Ascending aorta (tissue), 2 donors: ENCODE measurements around the gene SLIT3. TPM values are rescaled to one million over a fixed set of nuclear protein-coding genes. Genes with fewer than 3 reads are reported as not detected.
A peak's percentile ranks its signal among the peaks of the same experiment; 100 is the strongest.

Experiments
- DNase-seq, 2 donors: peaks; one replicate each; pipeline ENCODE4 v3.0.0-alpha.2; 2019; ENCODE audit warnings: low spot score in 2 of 2
- H3K27ac ChIP-seq, 2 donors: fragments of 200-600 bp; sonication (generic); one replicate each; pipeline ENCODE4 v1.5.1; 2016 to 2017; ENCODE audit warnings: mild to moderate bottlenecking in 1 of 2
- H3K27me3 ChIP-seq: fragments of 200-600 bp; sonication (generic); one replicate; pipeline ENCODE4 v1.5.1; 2017
- H3K36me3 ChIP-seq, 2 donors: fragments of 200-600 bp; sonication (generic); one replicate each; pipeline ENCODE4 v1.5.1; 2016
- H3K4me1 ChIP-seq, 2 donors: fragments of 200-600 bp; sonication (generic); one replicate each; pipeline ENCODE4 v1.5.1; 2016 to 2017; ENCODE audit warnings: mild to moderate bottlenecking in 1 of 2
- H3K4me3 ChIP-seq, 2 donors: fragments of 200-600 bp; sonication (generic); one replicate each; pipeline ENCODE4 v1.5.1; 2016 to 2017; ENCODE audit warnings: mild to moderate bottlenecking in 1 of 2
- H3K9me3 ChIP-seq, 2 donors: fragments of 200-600 bp; sonication (generic); one replicate each; pipeline ENCODE4 v1.5.1; 2016
- CTCF ChIP-seq, 3 experiments: fragments of 200-600 bp in 2 of 3; fragments of 450-650 bp in 1 of 3; sonication (generic) in 2 of 3; IDR thresholded peaks; one replicate each; pipeline ENCODE4 v1.5.1; 2016 to 2019; ENCODE audit warnings: antibody characterized with exemption in 3 of 3, mild to moderate bottlenecking in 1 of 3, moderate library complexity in 1 of 3
- intact Hi-C: fragments of 100-400 bp; cut with DNase I; formaldehyde crosslinking; loops from one replicate; pipeline ENCODE4 v1.15.1; 2023
- total RNA-seq: library from RNA; depleted of rRNA; stranded (reverse); fragments of >200 nt; gene quantifications from one replicate; pipeline ENCODE4 v1.1.0, GENCODE V29; 2016

Gene SLIT3
- total RNA-seq, 1 donor from 2014 or later = 128 TPM

- no peak for DNase-seq
- H3K4me1 ChIP-seq = peaks cover 3 to 12% of the 10 kb centered on the region in 2 donors
- TF ChIP-seq CTCF (IDR thresholded peaks at IDR 0.05) = no peak
- H3K4me3 ChIP-seq = no peak overlapping the region
- H3K36me3 ChIP-seq = no peaks in the 10 kb centered on the region
- no peak overlapping the region for H3K27ac ChIP-seq
- intact Hi-C loops = loop anchor here (5.0 kb wide), 3 partner anchors 283 to 557 kb away; no protein-coding TSS in a partner anchor
- no peaks in the 10 kb centered on the region for H3K9me3 ChIP-seq
- no peaks in the 10 kb centered on the region for H3K27me3 ChIP-seq
Measured at GRCh38 chr5:168989731-168990505, 311.0 kb downstream of the SLIT3 start.

- Histone ChIP-seq H3K9me3 (no peaks in the 10 kb centered on the region), H3K36me3 (no peaks in the 10 kb centered on the region), H3K4me3 (no peak overlapping the region), H3K27ac (no peak overlapping the region), H3K27me3 (no peaks in the 10 kb centered on the region), H3K4me1 (peaks cover 3 to 12% of the 10 kb centered on the region in 2 donors)
- intact Hi-C loops = loop anchor here (5.0 kb wide), 3 partner anchors 281 to 559 kb away; no protein-coding TSS in a partner anchor
- no peak for DNase-seq
- no peak for TF ChIP-seq CTCF (IDR thresholded peaks at IDR 0.05)
Measured at GRCh38 chr5:168988699-168989098, 312.2 kb downstream of the SLIT3 start.

- peak overlapping the region in 1 of 2 donors; percentile 25 for H3K4me3 ChIP-seq
- no peak overlapping the region for H3K27ac ChIP-seq
- H3K9me3 ChIP-seq = no peaks in the 10 kb centered on the region
- peak; percentile 78 to 94 (median 88) for TF ChIP-seq CTCF (IDR thresholded peaks at IDR 0.05)
- H3K36me3 ChIP-seq = no peaks in the 10 kb centered on the region
- H3K4me1 ChIP-seq = peaks cover 3 to 12% of the 10 kb centered on the region in 2 donors
- DNase-seq = peak in 1 of 2 donors; percentile 86
- intact Hi-C loops = loop anchor here (1.0 to 5.0 kb wide), 6 partner anchors 210 to 593 kb away; no protein-coding TSS in a partner anchor
- H3K27me3 ChIP-seq = no peaks in the 10 kb centered on the region
Measured at GRCh38 chr5:168987543-168988300, 313.2 kb downstream of the SLIT3 start.

GRCh38 chr5:168985454-168985853 lies 315.5 kb downstream of the SLIT3 start:
- H3K27ac ChIP-seq = no peak overlapping the region
- intact Hi-C loops = loop anchor here (5.0 kb wide), 3 partner anchors 278 to 562 kb away; no protein-coding TSS in a partner anchor
- TF ChIP-seq CTCF (IDR thresholded peaks at IDR 0.05) = no peak
- no peaks in the 10 kb centered on the region for H3K36me3 ChIP-seq
- no peaks in the 10 kb centered on the region for H3K27me3 ChIP-seq
- H3K4me3 ChIP-seq = no peak overlapping the region
- no peak for DNase-seq
- H3K4me1 ChIP-seq = peaks cover 3 to 12% of the 10 kb centered on the region in 2 donors
- no peaks in the 10 kb centered on the region for H3K9me3 ChIP-seq

- DNase-seq = no peak
- TF ChIP-seq CTCF (IDR thresholded peaks at IDR 0.05) = no peak
- Histone ChIP-seq H3K36me3 (no peaks in the 10 kb centered on the region), H3K4me1 (peaks cover 3 to 12% of the 10 kb centered on the region in 2 donors), H3K4me3 (no peak overlapping the region), H3K27ac (no peak overlapping the region), H3K27me3 (no peaks in the 10 kb centered on the region), H3K9me3 (no peaks in the 10 kb centered on the region)
- intact Hi-C loops = no loop called here
Measured at GRCh38 chr5:168984135-168984675, 316.7 kb downstream of the SLIT3 start.
